ENCODE results near the gene CFAP92. TPM values are rescaled to one million over a fixed set of nuclear protein-coding genes. Genes with fewer than 3 reads are reported as not detected.

CFAP92 gene
- total RNA-seq, 2 experiments from 2014 or later: 0.19 to 0.45 TPM

- Mint-ChIP-seq H3K4me3 (peak within 1 kb of the TSS; percentile 78), H3K36me3 (ENCODE audit: low read depth) (no peaks in the 10 kb centered on the region), H3K27ac (no peak within 1 kb of the TSS), H3K27me3 (peaks cover 26% of the 10 kb centered on the region), H3K4me1 (ENCODE audit: low read depth) (peaks cover 60% of the 10 kb centered on the region), H3K9me3 (no peaks in the 10 kb centered on the region)
- H3K27me3 ChIP-seq (ENCODE audit: control insufficient read depth in 1 of 2, insufficient read depth in 2 of 2, low read length in 2 of 2): peaks cover 24 to 35% of the 10 kb centered on the region in 2 experiments
- peak within 1 kb of the TSS; percentile 22 for H3K4me3 ChIP-seq (ENCODE audit: low read length)
- no peak for TF ChIP-seq CTCF (IDR thresholded peaks at IDR 0.05)
- ChIA-PET CTCF (interaction anchor here (1.0 to 1.2 kb wide), 3 partner anchors 15 to 26 kb away, joined by 3 read pairs; no protein-coding TSS in a partner anchor), POLR2A (interaction anchor here (0.9 to 5.7 kb wide), 2 partner anchors 15 to 52 kb away, joined by 3 to 49 read pairs; no protein-coding TSS in a partner anchor)
- H3K36me3 ChIP-seq (ENCODE audit: insufficient read depth, low read length): no peaks in the 10 kb centered on the region
- H3K4me1 ChIP-seq (ENCODE audit: insufficient read depth, low read length): peaks cover 51% of the 10 kb centered on the region
- H3K27ac ChIP-seq (ENCODE audit: low read depth in 1 of 2, low read length in 2 of 2): no peak within 1 kb of the TSS
- H3K9me3 ChIP-seq (ENCODE audit: control insufficient read depth in 1 of 2, insufficient read depth in 1 of 2, low read length in 2 of 2): peaks cover 0 to 6% of the 10 kb centered on the region in 2 experiments
- intact Hi-C loops (cut with DNase I, micrococcal nuclease): no loop called here
- ATAC-seq (ENCODE audit: poor library complexity) (no peak), DNase-seq (no peak)
Observed at GRCh38 chr3:129001101-129001805, 7.4 kb upstream of the CFAP92 start, which contains the start of gene EFCC1. EFCC1 (plus strand) TSS chr3:129001304; CDS start chr3:129001629, 325 bp downstream.

- H3K27ac Mint-ChIP-seq: no peak overlapping the region
- intact Hi-C loops (cut with DNase I, micrococcal nuclease): no loop called here
Observed at GRCh38 chr3:129000742-129001100, 6.8 kb upstream of the CFAP92 start.

GRCh38 chr3:128999102-128999501, 5.2 kb upstream of the CFAP92 start:
- Histone ChIP-seq H3K36me3 (ENCODE audit: insufficient read depth, low read length) (no peaks in the 10 kb centered on the region), H3K4me3 (ENCODE audit: low read length) (no peak overlapping the region), H3K27me3 (ENCODE audit: control insufficient read depth in 1 of 2, insufficient read depth in 2 of 2, low read length in 2 of 2) (peaks cover 24 to 35% of the 10 kb centered on the region in 2 experiments), H3K27ac (ENCODE audit: low read depth in 1 of 2, low read length in 2 of 2) (no peak overlapping the region), H3K4me1 (ENCODE audit: insufficient read depth, low read length) (peaks cover 50% of the 10 kb centered on the region), H3K9me3 (ENCODE audit: control insufficient read depth in 1 of 2, insufficient read depth in 1 of 2, low read length in 2 of 2) (peaks cover 0 to 6% of the 10 kb centered on the region in 2 experiments)
- Mint-ChIP-seq H3K27me3 (peaks cover 26% of the 10 kb centered on the region), H3K4me3 (peak overlapping the region; percentile 3), H3K4me1 (ENCODE audit: low read depth) (peaks cover 69% of the 10 kb centered on the region), H3K36me3 (ENCODE audit: low read depth) (no peaks in the 10 kb centered on the region), H3K27ac (no peak overlapping the region), H3K9me3 (no peaks in the 10 kb centered on the region)
- ATAC-seq (ENCODE audit: poor library complexity) (no peak), DNase-seq (no peak)
- TF ChIP-seq CTCF (IDR thresholded peaks at IDR 0.05): no peak
- intact Hi-C loops (cut with DNase I, micrococcal nuclease): no loop called here
- ChIA-PET CTCF (interaction anchor here (0.8 to 1.6 kb wide), 3 partner anchors 17 to 29 kb away, joined by 3 to 7 read pairs (median 4); no protein-coding TSS in a partner anchor), POLR2A (interaction anchor here (1.1 to 5.7 kb wide), 6 partner anchors 13 to 76 kb away, joined by 3 to 49 read pairs (median 4); no protein-coding TSS in a partner anchor)

More at GRCh38 chr3:129000742-129001100, 6.8 kb upstream of the CFAP92 start:
- H3K27me3 ChIP-seq (ENCODE audit: control insufficient read depth in 1 of 2, insufficient read depth in 2 of 2, low read length in 2 of 2): peaks cover 24 to 35% of the 10 kb centered on the region in 2 experiments
- ChIA-PET CTCF (interaction anchor here (1.2 kb wide), 1 partner anchor 26 kb away, joined by 3 read pairs; no protein-coding TSS in a partner anchor), POLR2A (interaction anchor here (5.7 kb wide), 1 partner anchor 16 kb away, joined by 49 read pairs; no protein-coding TSS in a partner anchor)
- peaks cover 0 to 6% of the 10 kb centered on the region in 2 experiments for H3K9me3 ChIP-seq (ENCODE audit: control insufficient read depth in 1 of 2, insufficient read depth in 1 of 2, low read length in 2 of 2)
- peaks cover 47% of the 10 kb centered on the region for H3K4me1 ChIP-seq (ENCODE audit: insufficient read depth, low read length)
- Mint-ChIP-seq H3K36me3 (ENCODE audit: low read depth) (no peaks in the 10 kb centered on the region), H3K4me1 (ENCODE audit: low read depth) (peaks cover 62% of the 10 kb centered on the region), H3K27me3 (peaks cover 26% of the 10 kb centered on the region), H3K9me3 (no peaks in the 10 kb centered on the region), H3K4me3 (peak overlapping the region; percentile 78)
- H3K27ac ChIP-seq (ENCODE audit: low read depth in 1 of 2, low read length in 2 of 2): no peak overlapping the region
- H3K4me3 ChIP-seq (ENCODE audit: low read length): peak overlapping the region; percentile 22
- ATAC-seq (ENCODE audit: poor library complexity) (no peak), DNase-seq (no peak)
- no peaks in the 10 kb centered on the region for H3K36me3 ChIP-seq (ENCODE audit: insufficient read depth, low read length)
- TF ChIP-seq CTCF (IDR thresholded peaks at IDR 0.05): no peak
